A549 (cell line): Measurements from ENCODE around the gene NFIA.

Experiments used
- BHLHE40 ChIP-seq: IDR thresholded peaks from 2 replicates; pipeline ENCODE4 v1.6.1; 2012; ENCODE audit warnings: low read depth, low read length, inconsistent platforms
- CTCF ChIP-seq: fragments of >200 bp; sonication (Bioruptor Twin); formaldehyde crosslinking; IDR thresholded peaks from 3 replicates; pipeline ENCODE4 v1.5.1; 2016
- E2F6 ChIP-seq: IDR thresholded peaks from 2 replicates; pipeline ENCODE4 v1.6.1; 2012; ENCODE audit warnings: low read depth, borderline replicate concordance
- NPAS2 ChIP-seq: fragments of 250-450 bp; sonication (Bioruptor Pico); IDR thresholded peaks from 2 replicates; pipeline ENCODE4 v1.8.0; 2022; ENCODE audit warnings: mild to moderate bottlenecking, moderate library complexity, borderline replicate concordance
- POLR2A ChIP-seq: IDR thresholded peaks from 2 replicates; pipeline ENCODE4 v1.6.1; 2012; ENCODE audit warnings: mild to moderate bottlenecking, low read length
- RAD21 ChIP-seq, 2 experiments: fragments of >200 bp in 1 of 2; sonication (Bioruptor Twin) in 1 of 2; formaldehyde crosslinking in 1 of 2; IDR thresholded peaks in 1 of 2; conservative IDR thresholded peaks in 1 of 2; 2 replicates in 1 of 2; 3 replicates in 1 of 2; pipeline ENCODE4 v1.6.1; 2012 to 2018; ENCODE audit warnings: inconsistent platforms in 1 of 2
- RNF2 ChIP-seq: fragments of 200-600 bp; sonication (generic); IDR thresholded peaks from 2 replicates; pipeline ENCODE4 v1.6.1; 2016; ENCODE audit warnings: low read depth, mild to moderate bottlenecking, antibody characterized with exemption, moderate library complexity, borderline replicate concordance

GRCh38 chr1:61131248-61131647, 48.9 kb downstream of the NFIA start:
- TF ChIP-seq CTCF (no peak), POLR2A (no peak), RAD21 (conservative IDR thresholded peaks at IDR 0.05 in 1 of 2, IDR thresholded peaks at IDR 0.05 in 1 of 2) (no peak), E2F6 (no peak), NPAS2 (CRISPR knock-in tag) (no peak), RNF2 (no peak), BHLHE40 (no peak)
